RWPE2 (cell line): ENCODE results near the gene ALDH18A1.

ENCODE experiments used
- ATAC-seq: fragments of 200-7000 bp; cut with Tn5 transposase; 3 replicates; pipeline ENCODE4 v1.9.1; 2021; ENCODE audit warnings: low read depth
- DNase-seq: peaks from one replicate; pipeline ENCODE4 v3.0.0-alpha.2; 2020; ENCODE audit warnings: low spot score
- H3K27ac ChIP-seq: fragments of 450-650 bp; 2 replicates; pipeline ENCODE4 v1.5.1; 2017; ENCODE audit warnings: mild to moderate bottlenecking; ENCODE audit not compliant: poor library complexity, severe bottlenecking
- H3K27me3 ChIP-seq: fragments of 250-450 bp; sonication (Bioruptor Pico); 2 replicates; pipeline ENCODE4 v1.5.1; 2021; ENCODE audit warnings: mild to moderate bottlenecking, moderate library complexity; ENCODE audit not compliant: insufficient read depth, poor library complexity, severe bottlenecking
- H3K36me3 ChIP-seq: fragments of 250-450 bp; sonication (Bioruptor Pico); 2 replicates; pipeline ENCODE4 v1.5.1; 2020; ENCODE audit warnings: low read depth, mild to moderate bottlenecking, moderate library complexity
- H3K4me1 ChIP-seq: fragments of 250-450 bp; sonication (Bioruptor Pico); 2 replicates; pipeline ENCODE4 v1.5.1; 2021; ENCODE audit warnings: mild to moderate bottlenecking, moderate library complexity; ENCODE audit not compliant: insufficient read depth, poor library complexity, severe bottlenecking
- H3K4me3 ChIP-seq: fragments of 250-450 bp; sonication (Bioruptor Pico); 2 replicates; pipeline ENCODE4 v1.5.1; 2021; ENCODE audit warnings: mild to moderate bottlenecking, moderate library complexity; ENCODE audit not compliant: severe bottlenecking
- H3K9me3 ChIP-seq: fragments of 250-450 bp; sonication (Bioruptor Pico); 2 replicates; pipeline ENCODE4 v1.5.1; 2021; ENCODE audit warnings: mild to moderate bottlenecking, moderate library complexity; ENCODE audit not compliant: severe bottlenecking
- TF ChIP-seq, protein P1 (sequence below): fragments of 450-650 bp; IDR thresholded peaks from one replicate; pipeline ENCODE4 v1.5.1; 2017; ENCODE audit warnings: mild to moderate bottlenecking, moderate library complexity; ENCODE audit not compliant: poor library complexity, severe bottlenecking

The ALDH18A1 gene

GRCh38 chr10:95559471-95559870 lies 97.0 kb downstream of the ALDH18A1 start:
- Histone ChIP-seq H3K4me3 (no peak overlapping the region), H3K4me1 (no peaks in the 10 kb centered on the region)

DNA sequence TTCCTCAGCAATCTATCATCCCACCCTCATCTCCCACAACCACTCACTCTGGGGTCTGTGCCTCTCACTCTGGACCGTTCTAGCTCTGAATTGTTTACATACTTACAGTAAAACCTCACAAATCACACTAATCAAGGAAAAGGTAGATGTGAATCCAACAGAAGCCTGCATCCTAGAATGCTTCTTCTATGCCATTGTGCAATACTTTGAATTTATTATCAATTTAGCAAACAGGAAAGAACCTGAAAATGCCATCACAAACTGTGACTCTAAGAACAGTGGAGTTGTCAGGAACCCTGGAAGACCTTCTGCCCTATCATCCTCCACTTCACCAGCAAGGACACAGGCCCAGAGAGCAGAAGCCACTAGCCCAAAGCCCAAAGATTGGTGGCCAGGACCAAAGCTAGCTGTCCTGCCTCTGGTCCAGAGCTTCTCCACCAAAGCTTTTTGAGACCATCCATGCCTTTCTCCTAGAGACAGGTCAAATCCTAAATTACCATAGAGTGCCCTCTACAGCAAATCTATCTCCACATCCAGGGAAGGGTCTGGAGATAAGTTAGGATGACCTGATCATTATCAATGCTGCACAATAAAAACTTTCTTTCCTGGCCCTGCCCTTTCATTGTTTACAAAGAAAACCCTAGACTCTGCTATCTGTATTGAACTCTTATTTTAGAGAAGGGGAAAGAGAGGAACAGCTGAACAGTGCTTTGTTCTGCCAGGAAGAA lies 97.8 kb downstream of the ALDH18A1 start:
- Histone ChIP-seq H3K27ac (no peak overlapping the region), H3K9me3 (no peaks in the 10 kb centered on the region), H3K4me3 (no peak overlapping the region), H3K36me3 (no peaks in the 10 kb centered on the region), H3K4me1 (no peaks in the 10 kb centered on the region), H3K27me3 (peaks cover 9% of the 10 kb centered on the region)
- no peak for ATAC-seq
- TF ChIP-seq, protein P1, sequence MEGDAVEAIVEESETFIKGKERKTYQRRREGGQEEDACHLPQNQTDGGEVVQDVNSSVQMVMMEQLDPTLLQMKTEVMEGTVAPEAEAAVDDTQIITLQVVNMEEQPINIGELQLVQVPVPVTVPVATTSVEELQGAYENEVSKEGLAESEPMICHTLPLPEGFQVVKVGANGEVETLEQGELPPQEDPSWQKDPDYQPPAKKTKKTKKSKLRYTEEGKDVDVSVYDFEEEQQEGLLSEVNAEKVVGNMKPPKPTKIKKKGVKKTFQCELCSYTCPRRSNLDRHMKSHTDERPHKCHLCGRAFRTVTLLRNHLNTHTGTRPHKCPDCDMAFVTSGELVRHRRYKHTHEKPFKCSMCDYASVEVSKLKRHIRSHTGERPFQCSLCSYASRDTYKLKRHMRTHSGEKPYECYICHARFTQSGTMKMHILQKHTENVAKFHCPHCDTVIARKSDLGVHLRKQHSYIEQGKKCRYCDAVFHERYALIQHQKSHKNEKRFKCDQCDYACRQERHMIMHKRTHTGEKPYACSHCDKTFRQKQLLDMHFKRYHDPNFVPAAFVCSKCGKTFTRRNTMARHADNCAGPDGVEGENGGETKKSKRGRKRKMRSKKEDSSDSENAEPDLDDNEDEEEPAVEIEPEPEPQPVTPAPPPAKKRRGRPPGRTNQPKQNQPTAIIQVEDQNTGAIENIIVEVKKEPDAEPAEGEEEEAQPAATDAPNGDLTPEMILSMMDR, result no peak
- no peak for DNase-seq

More at GRCh38 chr10:95559471-95559870, 97.0 kb downstream of the ALDH18A1 start:
- no peak overlapping the region for H3K27ac ChIP-seq
- H3K9me3 ChIP-seq, result no peaks in the 10 kb centered on the region
- DNase-seq, result no peak
- H3K36me3 ChIP-seq, result no peaks in the 10 kb centered on the region
- TF ChIP-seq, protein P1, result no peak
- H3K27me3 ChIP-seq, result peaks cover 9% of the 10 kb centered on the region
- ATAC-seq, result no peak

- H3K9me3 ChIP-seq, result no peaks in the 10 kb centered on the region
- ATAC-seq, result no peak
- no peak for DNase-seq
- H3K27me3 ChIP-seq, result peaks cover 9% of the 10 kb centered on the region
- no peak overlapping the region for H3K27ac ChIP-seq
- no peaks in the 10 kb centered on the region for H3K36me3 ChIP-seq
- TF ChIP-seq, protein P1, result no peak
- H3K4me3 ChIP-seq, result no peak overlapping the region
- H3K4me1 ChIP-seq, result no peaks in the 10 kb centered on the region
Observed at GRCh38 chr10:95556994-95557767, 99.3 kb downstream of the ALDH18A1 start.
